Naive thymus-derived CD4-positive, alpha-beta T cell (primary cell): ENCODE measurements around the gene IL6R. TPM values are rescaled to one million over a fixed set of nuclear protein-coding genes. Genes with fewer than 3 reads are reported as not detected.

Experiments
- ATAC-seq: fragments of 150-1000 bp; cut with Tn5 transposase; 2 replicates; pipeline ENCODE4 v1.10.0; 2021; ENCODE audit warnings: mild to moderate bottlenecking, moderate library complexity
- CTCF ChIA-PET: fragments of 350-600 bp; sonication (Branson Sonifier 250); formaldehyde crosslinking; loops from one replicate; lab custom pipeline; 2021; ENCODE audit warnings: antibody characterized with exemption; lab: Charles Lee
- POLR2A ChIA-PET: fragments of 350-600 bp; sonication (Branson Sonifier 250); formaldehyde crosslinking; loops from one replicate; lab custom pipeline; 2021; ENCODE audit warnings: antibody characterized with exemption, inconsistent platforms; lab: Charles Lee
- DNase-seq, 9 donors: peaks; one replicate each; pipeline versions ENCODE4 v3.0.0 to v3.0.0-alpha.2; 2020 to 2022; ENCODE audit warnings: mixed read lengths in 1 of 9
- H3K27ac ChIP-seq: one replicate; pipeline ENCODE4 v1.7.0; 2013; ENCODE audit warnings: mild to moderate bottlenecking, low read depth, low read length, moderate library complexity
- H3K27me3 ChIP-seq, 2 donors: one replicate each; pipeline ENCODE4 v1.7.0; 2013; ENCODE audit warnings: low read length in 2 of 2, mild to moderate bottlenecking in 2 of 2, moderate library complexity in 2 of 2; ENCODE audit not compliant: control insufficient read depth in 2 of 2, insufficient read depth in 2 of 2
- H3K36me3 ChIP-seq, 3 experiments: 1 replicate in 2 of 3; 2 replicates in 1 of 3; pipeline ENCODE4 v1.7.0; 2013; ENCODE audit warnings: low read length in 3 of 3, mild to moderate bottlenecking in 3 of 3, moderate library complexity in 1 of 3; ENCODE audit not compliant: insufficient read depth in 3 of 3, control insufficient read depth in 2 of 3
- H3K4me1 ChIP-seq, 2 donors: one replicate each; pipeline ENCODE4 v1.7.0; 2013; ENCODE audit warnings: low read length in 2 of 2, mild to moderate bottlenecking in 2 of 2, moderate library complexity in 1 of 2; ENCODE audit not compliant: control insufficient read depth in 2 of 2, insufficient read depth in 2 of 2
- H3K4me3 ChIP-seq: 2 replicates; pipeline ENCODE4 v1.7.0; 2013; ENCODE audit warnings: mild to moderate bottlenecking, low read length
- H3K9me3 ChIP-seq, 3 experiments: 1 replicate in 2 of 3; 2 replicates in 1 of 3; pipeline ENCODE4 v1.7.0; 2013; ENCODE audit warnings: low read length in 3 of 3; ENCODE audit not compliant: control insufficient read depth in 2 of 3
- H3K27ac Mint-ChIP-seq, 9 donors: one replicate each; pipeline ENCODE4 v1.8.0; 2020 to 2022; ENCODE audit warnings: mixed read lengths in 9 of 9, mild to moderate bottlenecking in 8 of 9, moderate library complexity in 5 of 9, inconsistent platforms in 2 of 9
- H3K27me3 Mint-ChIP-seq, 5 donors: one replicate each; pipeline ENCODE4 v1.8.0; 2021 to 2022; ENCODE audit warnings: mixed read lengths in 5 of 5, mild to moderate bottlenecking in 1 of 5
- H3K36me3 Mint-ChIP-seq, 5 donors: one replicate each; pipeline ENCODE4 v1.8.0; 2020 to 2022; ENCODE audit warnings: mixed read lengths in 5 of 5, mild to moderate bottlenecking in 3 of 5, inconsistent platforms in 1 of 5
- H3K4me1 Mint-ChIP-seq, 7 donors: one replicate each; pipeline ENCODE4 v1.8.0; 2020 to 2022; ENCODE audit warnings: mixed read lengths in 7 of 7, mild to moderate bottlenecking in 3 of 7, inconsistent platforms in 1 of 7
- H3K4me3 Mint-ChIP-seq, 10 donors: one replicate each; pipeline ENCODE4 v1.8.0; 2020 to 2022; ENCODE audit warnings: mild to moderate bottlenecking in 10 of 10, mixed read lengths in 10 of 10, moderate library complexity in 6 of 10, inconsistent platforms in 2 of 10
- H3K9me3 Mint-ChIP-seq, 11 donors: one replicate each; pipeline ENCODE4 v1.8.0; 2020 to 2022; ENCODE audit warnings: mixed read lengths in 11 of 11, mild to moderate bottlenecking in 4 of 11, inconsistent platforms in 1 of 11, moderate library complexity in 1 of 11
- intact Hi-C, 2 donors: fragments of 100-400 bp; cut with micrococcal nuclease; formaldehyde crosslinking; loops; one replicate each; pipeline ENCODE4 v1.15.1; 2023
- polyA plus RNA-seq, 2 donors: library from polyadenylated mRNA; unstranded; fragments of 300-500 nt; fragmentation: Illumina TruSeq; gene quantifications; one replicate each; pipeline ENCODE4 v1.2.3, GENCODE V29; 2021
- total RNA-seq, 6 experiments: library from RNA in 5 of 6; stranded (reverse) in 5 of 6; gene quantifications; 1 replicate in 5 of 6; 2 replicates in 1 of 6; pipeline ENCODE4 v1.2.3 and lab custom pipeline; 2021 to 2026

Gene IL6R
- total and polyA plus RNA-seq, 7 experiments from 2014 or later: 5.2 to 91.6 (median 77.8) TPM

- Mint-ChIP-seq H3K9me3 (no peaks in the 10 kb centered on the region), H3K4me1 (peaks cover 45 to 64% (median 53%) of the 10 kb centered on the region in 7 donors), H3K4me3 (no peak overlapping the region), H3K27ac (peak overlapping the region in 5 of 9 donors; percentile 20 to 96 (median 71)), H3K36me3 (peaks cover 0 to 30% (median 14%) of the 10 kb centered on the region in 5 donors), H3K27me3 (no peaks in the 10 kb centered on the region)
- Histone ChIP-seq H3K27me3 (no peaks in the 10 kb centered on the region), H3K4me1 (peaks cover 10 to 47% of the 10 kb centered on the region in 2 donors), H3K27ac (no peak overlapping the region), H3K4me3 (no peak overlapping the region), H3K9me3 (no peaks in the 10 kb centered on the region), H3K36me3 (peaks cover 0 to 55% (median 19%) of the 10 kb centered on the region in 3 experiments)
- ATAC-seq: no peak
- DNase-seq: no peak
- CTCF ChIA-PET: interaction anchor here (0.7 kb wide), 1 partner anchor 324 kb away, joined by 6 read pairs; no protein-coding TSS in a partner anchor
- intact Hi-C loops: no loop called here
- POLR2A ChIA-PET: interaction anchor here (1.0 to 3.5 kb wide), 3 partner anchors 12 to 30 kb away, joined by 3 to 12 read pairs (median 3); no protein-coding TSS in a partner anchor
Observed at GRCh38 chr1:154436433-154436832, 31.3 kb downstream of the IL6R start.

DNA sequence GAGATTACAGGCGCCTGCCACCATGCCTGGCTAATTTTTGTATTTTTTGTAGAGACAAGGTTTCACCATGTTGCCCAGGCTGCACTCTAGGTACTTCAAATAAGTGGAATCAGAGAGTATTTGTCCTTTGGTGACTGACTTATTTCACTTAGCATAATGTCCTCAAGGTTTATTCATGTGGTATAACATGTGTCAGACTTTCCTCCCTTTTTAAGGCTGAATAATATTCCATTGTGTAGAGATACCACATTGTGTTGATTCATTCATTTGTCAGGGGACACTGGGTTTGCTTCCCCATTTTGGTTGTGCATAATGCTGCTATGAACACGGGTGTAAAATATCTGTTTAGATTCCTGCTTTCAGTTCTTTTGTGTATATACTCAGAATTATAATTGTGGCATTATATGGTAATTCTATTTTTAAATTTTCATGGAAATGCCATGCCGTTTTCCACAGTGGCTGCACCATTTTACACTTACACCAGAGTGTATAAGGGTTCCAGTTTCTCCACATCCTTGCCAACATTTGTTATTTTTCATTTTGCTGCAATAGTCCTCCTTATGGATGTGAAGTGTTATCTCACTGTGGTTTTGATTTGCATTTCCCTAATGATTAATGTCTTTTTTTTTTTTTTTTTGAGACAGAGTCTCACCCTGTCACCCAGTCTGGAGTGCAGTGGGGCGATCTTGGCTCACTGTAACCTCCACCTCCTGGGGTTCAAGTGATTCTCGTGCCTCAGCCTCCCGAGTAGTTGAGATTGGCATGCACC, 35.1 kb downstream of the IL6R start:
- peaks cover 10 to 66% of the 10 kb centered on the region in 2 donors for H3K4me1 ChIP-seq
- DNase-seq (no peak), ATAC-seq (peak; percentile 29)
- peak overlapping the region; percentile 76 to 99 (median 96) for H3K27ac Mint-ChIP-seq
- intact Hi-C loops: no loop called here
- no peaks in the 10 kb centered on the region for H3K9me3 ChIP-seq
- H3K36me3 Mint-ChIP-seq: peaks cover 0 to 33% (median 25%) of the 10 kb centered on the region in 5 donors
- H3K27me3 ChIP-seq: no peaks in the 10 kb centered on the region
- H3K4me3 ChIP-seq: peak overlapping the region; percentile 36
- peaks cover 49 to 73% (median 62%) of the 10 kb centered on the region in 7 donors for H3K4me1 Mint-ChIP-seq
- no peaks in the 10 kb centered on the region for H3K27me3 Mint-ChIP-seq
- peaks cover 0 to 3% (median 0%) of the 10 kb centered on the region in 11 donors for H3K9me3 Mint-ChIP-seq
- peak overlapping the region; percentile 56 to 87 (median 75) for H3K4me3 Mint-ChIP-seq
- H3K27ac ChIP-seq: peak overlapping the region; percentile 78
- ChIA-PET CTCF (interaction anchor here (1.4 to 3.6 kb wide), 4 partner anchors 20 to 105 kb away, joined by 3 to 29 read pairs (median 9); partner anchors contain the start of gene IL6R), POLR2A (interaction anchor here (0.9 to 8.3 kb wide), 6 partner anchors 10 to 34 kb away, joined by 3 to 71 read pairs (median 6); partner anchors contain the start of gene IL6R)
- H3K36me3 ChIP-seq: peaks cover 0 to 40% (median 16%) of the 10 kb centered on the region in 3 experiments

- Mint-ChIP-seq H3K4me3 (peak overlapping the region; percentile 5 to 87 (median 76)), H3K27ac (peak overlapping the region in 8 of 9 donors; percentile 91 to 99 (median 96)), H3K9me3 (peaks cover 0 to 3% (median 0%) of the 10 kb centered on the region in 11 donors), H3K4me1 (peaks cover 54 to 85% (median 72%) of the 10 kb centered on the region in 7 donors), H3K27me3 (no peaks in the 10 kb centered on the region), H3K36me3 (peaks cover 2 to 38% (median 32%) of the 10 kb centered on the region in 5 donors)
- H3K27me3 ChIP-seq: no peaks in the 10 kb centered on the region
- peak overlapping the region; percentile 78 for H3K27ac ChIP-seq
- H3K36me3 ChIP-seq: peaks cover 0 to 34% (median 6%) of the 10 kb centered on the region in 3 experiments
- ATAC-seq (peak; percentile 71), DNase-seq (peak in 6 of 9 donors; percentile 40 to 58 (median 57))
- ChIA-PET POLR2A (interaction anchor here (0.6 to 8.3 kb wide), 10 partner anchors 9 to 876 kb away, joined by 3 to 71 read pairs (median 5); partner anchors contain the start of genes IL6R and S100A2), CTCF (interaction anchor here (0.6 to 3.6 kb wide), 15 partner anchors 10 to 120 kb away, joined by 3 to 29 read pairs (median 4); partner anchors contain the start of gene IL6R)
- peaks cover 11 to 69% of the 10 kb centered on the region in 2 donors for H3K4me1 ChIP-seq
- intact Hi-C loops: loop anchor here in 1 of 2 donors (1.0 kb wide), 3 partner anchors 22 to 37 kb away; no protein-coding TSS in a partner anchor
- no peaks in the 10 kb centered on the region for H3K9me3 ChIP-seq
- peak overlapping the region; percentile 36 for H3K4me3 ChIP-seq
Observed at GRCh38 chr1:154441241-154441888, 36.2 kb downstream of the IL6R start.

GRCh38 chr1:154442006-154442740, 37.0 kb downstream of the IL6R start:
- H3K9me3 Mint-ChIP-seq: peaks cover 0 to 3% (median 0%) of the 10 kb centered on the region in 11 donors
- ChIA-PET POLR2A (interaction anchor here (0.6 to 8.3 kb wide), 12 partner anchors 9 to 877 kb away, joined by 3 to 71 read pairs (median 5); partner anchors contain the start of genes IL6R and S100A2), CTCF (interaction anchor here (0.6 to 3.6 kb wide), 14 partner anchors 10 to 349 kb away, joined by 3 to 29 read pairs (median 4); partner anchors contain the start of gene IL6R)
- intact Hi-C loops: no loop called here
- Histone ChIP-seq H3K4me1 (peaks cover 11 to 69% of the 10 kb centered on the region in 2 donors), H3K27ac (peak overlapping the region; percentile 78), H3K36me3 (peaks cover 0 to 32% (median 6%) of the 10 kb centered on the region in 3 experiments), H3K27me3 (no peaks in the 10 kb centered on the region), H3K4me3 (peak overlapping the region; percentile 36), H3K9me3 (no peaks in the 10 kb centered on the region)
- DNase-seq (no peak), ATAC-seq (no peak)
- H3K4me3 Mint-ChIP-seq: peak overlapping the region in 9 of 10 donors; percentile 69 to 87 (median 76)
- peaks cover 55 to 82% (median 73%) of the 10 kb centered on the region in 7 donors for H3K4me1 Mint-ChIP-seq
- H3K36me3 Mint-ChIP-seq: peaks cover 2 to 38% (median 32%) of the 10 kb centered on the region in 5 donors
- H3K27me3 Mint-ChIP-seq: no peaks in the 10 kb centered on the region
- peak overlapping the region in 8 of 9 donors; percentile 91 to 99 (median 96) for H3K27ac Mint-ChIP-seq

GRCh38 chr1:154443274-154444013, 38.3 kb downstream of the IL6R start:
- intact Hi-C loops: no loop called here
- Mint-ChIP-seq H3K9me3 (peaks cover 0 to 3% (median 0%) of the 10 kb centered on the region in 11 donors), H3K27ac (peak overlapping the region in 8 of 9 donors; percentile 84 to 98 (median 96)), H3K36me3 (peaks cover 0 to 35% (median 26%) of the 10 kb centered on the region in 5 donors), H3K4me3 (peak overlapping the region in 5 of 10 donors; percentile 16 to 73 (median 53)), H3K4me1 (peaks cover 47 to 74% (median 65%) of the 10 kb centered on the region in 7 donors), H3K27me3 (no peaks in the 10 kb centered on the region)
- peaks cover 0 to 32% (median 14%) of the 10 kb centered on the region in 3 experiments for H3K36me3 ChIP-seq
- CTCF ChIA-PET: interaction anchor here (1.1 to 3.6 kb wide), 5 partner anchors 20 to 348 kb away, joined by 3 to 29 read pairs (median 8); partner anchors contain the start of gene IL6R
- peaks cover 11 to 65% of the 10 kb centered on the region in 2 donors for H3K4me1 ChIP-seq
- no peaks in the 10 kb centered on the region for H3K27me3 ChIP-seq
- H3K9me3 ChIP-seq: no peaks in the 10 kb centered on the region
- ATAC-seq (no peak), DNase-seq (no peak)
- POLR2A ChIA-PET: interaction anchor here (0.7 to 8.3 kb wide), 8 partner anchors 8 to 539 kb away, joined by 3 to 71 read pairs (median 4); partner anchors contain the start of gene IL6R
- no peak overlapping the region for H3K4me3 ChIP-seq
- H3K27ac ChIP-seq: peak overlapping the region; percentile 78
